ENCODE measurements around the gene UROC1. TPM values are rescaled to one million over a fixed set of nuclear protein-coding genes. Genes with fewer than 3 reads are reported as not detected.

Gene UROC1
- total RNA-seq, 1 donor = not detected

- no peaks in the 10 kb centered on the region for H3K79me2 ChIP-seq (ENCODE audit: insufficient read depth, low read length)
- no peak overlapping the region for H3K4me3 ChIP-seq (ENCODE audit: insufficient read depth, low read length)
- peak; percentile 83 for DNase-seq (ENCODE audit: insufficient read length, low spot score, missing footprints)
- no peaks in the 10 kb centered on the region for H3K9me3 ChIP-seq (ENCODE audit: low read depth, low read length)
- no peaks in the 10 kb centered on the region for H3K36me3 ChIP-seq (ENCODE audit: insufficient read depth, low read length)
- no peak overlapping the region for H3K27ac ChIP-seq (ENCODE audit: low read depth, low read length)
- H2AFZ ChIP-seq (ENCODE audit: low read length) = no peak overlapping the region
- no peak overlapping the region for H3K4me2 ChIP-seq (ENCODE audit: insufficient read depth, low read length)
- H3K27me3 ChIP-seq (ENCODE audit: insufficient read depth, low read length) = peaks cover 17% of the 10 kb centered on the region
- no peak for TF ChIP-seq CTCF (IDR thresholded peaks at IDR 0.05; ENCODE audit: extremely low read depth, low read depth, low read length)
- no peaks in the 10 kb centered on the region for H4K20me1 ChIP-seq (ENCODE audit: insufficient read depth, low read length)
- no peaks in the 10 kb centered on the region for H3K4me1 ChIP-seq (ENCODE audit: insufficient read depth, low read length)
Observed at GRCh38 chr3:126525091-126525852, 7.7 kb upstream of the UROC1 start.

GRCh38 chr3:126524429-126524988, 6.9 kb upstream of the UROC1 start:
- Histone ChIP-seq H3K4me2 (ENCODE audit: insufficient read depth, low read length) (peak overlapping the region; percentile 72), H3K9me3 (ENCODE audit: low read depth, low read length) (no peaks in the 10 kb centered on the region), H3K36me3 (ENCODE audit: insufficient read depth, low read length) (no peaks in the 10 kb centered on the region), H3K4me1 (ENCODE audit: insufficient read depth, low read length) (no peaks in the 10 kb centered on the region), H2AFZ (ENCODE audit: low read length) (no peak overlapping the region), H3K27ac (ENCODE audit: low read depth, low read length) (no peak overlapping the region), H4K20me1 (ENCODE audit: insufficient read depth, low read length) (no peaks in the 10 kb centered on the region), H3K4me3 (ENCODE audit: insufficient read depth, low read length) (peak overlapping the region; percentile 58), H3K27me3 (ENCODE audit: insufficient read depth, low read length) (peaks cover 23% of the 10 kb centered on the region), H3K79me2 (ENCODE audit: insufficient read depth, low read length) (no peaks in the 10 kb centered on the region)
- no peak for TF ChIP-seq CTCF (IDR thresholded peaks at IDR 0.05; ENCODE audit: extremely low read depth, low read depth, low read length)
- DNase-seq (ENCODE audit: insufficient read length, low spot score, missing footprints) = peak; percentile 86

GRCh38 chr3:126523745-126524428, 6.3 kb upstream of the UROC1 start, which contains the start of gene CHST13:
TSS of gene CHST13 (plus strand) at chr3:126524155. CDS start at chr3:126524333, 178 bp downstream.
- H3K27ac ChIP-seq (ENCODE audit: low read depth, low read length) = no peak within 1 kb of the TSS
- H3K36me3 ChIP-seq (ENCODE audit: insufficient read depth, low read length) = no peaks in the 10 kb centered on the region
- peaks cover 24% of the 10 kb centered on the region for H3K27me3 ChIP-seq (ENCODE audit: insufficient read depth, low read length)
- peak within 1 kb of the TSS; percentile 58 for H3K4me3 ChIP-seq (ENCODE audit: insufficient read depth, low read length)
- peak within 1 kb of the TSS; percentile 72 for H3K4me2 ChIP-seq (ENCODE audit: insufficient read depth, low read length)
- no peak for TF ChIP-seq CTCF (IDR thresholded peaks at IDR 0.05; ENCODE audit: extremely low read depth, low read depth, low read length)
- H2AFZ ChIP-seq (ENCODE audit: low read length) = peak within 1 kb of the TSS; percentile 47
- no peaks in the 10 kb centered on the region for H3K9me3 ChIP-seq (ENCODE audit: low read depth, low read length)
- peak; percentile 96 for DNase-seq (ENCODE audit: insufficient read length, low spot score, missing footprints)
- no peaks in the 10 kb centered on the region for H3K4me1 ChIP-seq (ENCODE audit: insufficient read depth, low read length)
- no peaks in the 10 kb centered on the region for H4K20me1 ChIP-seq (ENCODE audit: insufficient read depth, low read length)
- no peaks in the 10 kb centered on the region for H3K79me2 ChIP-seq (ENCODE audit: insufficient read depth, low read length)

- H3K4me1 ChIP-seq (ENCODE audit: insufficient read depth, low read length) = no peaks in the 10 kb centered on the region
- no peak overlapping the region for H3K4me2 ChIP-seq (ENCODE audit: insufficient read depth, low read length)
- peaks cover 24% of the 10 kb centered on the region for H3K27me3 ChIP-seq (ENCODE audit: insufficient read depth, low read length)
- no peak overlapping the region for H3K27ac ChIP-seq (ENCODE audit: low read depth, low read length)
- H3K4me3 ChIP-seq (ENCODE audit: insufficient read depth, low read length) = no peak overlapping the region
- H3K9me3 ChIP-seq (ENCODE audit: low read depth, low read length) = no peaks in the 10 kb centered on the region
- H4K20me1 ChIP-seq (ENCODE audit: insufficient read depth, low read length) = no peaks in the 10 kb centered on the region
- peak; percentile 99 for DNase-seq (ENCODE audit: insufficient read length, low spot score, missing footprints)
- peak; percentile 81 for TF ChIP-seq CTCF (IDR thresholded peaks at IDR 0.05; ENCODE audit: extremely low read depth, low read depth, low read length)
- no peaks in the 10 kb centered on the region for H3K79me2 ChIP-seq (ENCODE audit: insufficient read depth, low read length)
- H2AFZ ChIP-seq (ENCODE audit: low read length) = no peak overlapping the region
- H3K36me3 ChIP-seq (ENCODE audit: insufficient read depth, low read length) = no peaks in the 10 kb centered on the region
Observed at GRCh38 chr3:126522363-126522788, 4.8 kb upstream of the UROC1 start.
